B cell (primary cell): ENCODE data around the gene UGT3A1.

ENCODE experiments used
- EZH2 ChIP-seq: IDR thresholded peaks from 2 replicates; pipeline ENCODE4 v1.6.1; 2012; ENCODE audit warnings: borderline replicate concordance, low read depth, mild to moderate bottlenecking, moderate library complexity, low read length; ENCODE audit not compliant: insufficient read depth, poor library complexity, severe bottlenecking
- TF ChIP-seq, protein P1 (sequence below): fragments of 200-600 bp; IDR thresholded peaks from one replicate; pipeline ENCODE4 v1.8.0; 2022; ENCODE audit warnings: antibody characterized with exemption, mild to moderate bottlenecking

DNA sequence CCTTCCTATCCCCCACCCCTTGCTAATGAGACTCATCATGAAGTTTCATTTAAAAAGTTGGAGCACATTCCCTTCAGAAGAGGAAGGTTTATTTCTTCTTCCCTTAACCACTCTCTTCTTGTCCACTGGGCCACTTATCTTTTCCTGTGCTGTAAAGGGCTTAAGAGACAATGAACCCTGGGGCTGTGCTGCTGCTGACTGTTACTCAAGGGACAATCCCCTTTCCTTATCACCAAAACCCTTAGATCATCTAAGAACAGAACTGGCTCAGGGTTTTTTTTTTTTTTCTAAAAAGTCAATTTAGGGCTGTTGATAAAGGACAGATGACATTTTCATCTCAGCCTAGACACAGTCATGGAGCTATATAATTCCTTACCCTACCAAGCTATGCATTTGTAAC, 82.4 kb downstream of the UGT3A1 start:
- TF ChIP-seq, protein P1, sequence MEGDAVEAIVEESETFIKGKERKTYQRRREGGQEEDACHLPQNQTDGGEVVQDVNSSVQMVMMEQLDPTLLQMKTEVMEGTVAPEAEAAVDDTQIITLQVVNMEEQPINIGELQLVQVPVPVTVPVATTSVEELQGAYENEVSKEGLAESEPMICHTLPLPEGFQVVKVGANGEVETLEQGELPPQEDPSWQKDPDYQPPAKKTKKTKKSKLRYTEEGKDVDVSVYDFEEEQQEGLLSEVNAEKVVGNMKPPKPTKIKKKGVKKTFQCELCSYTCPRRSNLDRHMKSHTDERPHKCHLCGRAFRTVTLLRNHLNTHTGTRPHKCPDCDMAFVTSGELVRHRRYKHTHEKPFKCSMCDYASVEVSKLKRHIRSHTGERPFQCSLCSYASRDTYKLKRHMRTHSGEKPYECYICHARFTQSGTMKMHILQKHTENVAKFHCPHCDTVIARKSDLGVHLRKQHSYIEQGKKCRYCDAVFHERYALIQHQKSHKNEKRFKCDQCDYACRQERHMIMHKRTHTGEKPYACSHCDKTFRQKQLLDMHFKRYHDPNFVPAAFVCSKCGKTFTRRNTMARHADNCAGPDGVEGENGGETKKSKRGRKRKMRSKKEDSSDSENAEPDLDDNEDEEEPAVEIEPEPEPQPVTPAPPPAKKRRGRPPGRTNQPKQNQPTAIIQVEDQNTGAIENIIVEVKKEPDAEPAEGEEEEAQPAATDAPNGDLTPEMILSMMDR, result no peak
- no peak for TF ChIP-seq EZH2
